CD4-positive, CD25-positive, alpha-beta regulatory T cell (primary cell): ENCODE results near the gene MAGI1. TPM values are rescaled to one million over a fixed set of nuclear protein-coding genes. Genes with fewer than 3 reads are reported as not detected.

ENCODE experiments used
- ATAC-seq, 2 donors: fragments of 150-1000 bp; cut with Tn5 transposase; one replicate each; pipeline ENCODE4 v1.10.0; 2021; ENCODE audit warnings: low read depth in 2 of 2, moderate number of reproducible peaks in 2 of 2, moderate library complexity in 1 of 2
- DNase-seq, 3 donors: peaks; one replicate each; pipeline versions ENCODE4 v3.0.0 to v3.0.0-alpha.2; 2012 to 2022; ENCODE audit warnings: mixed read lengths in 1 of 3
- H3K27ac ChIP-seq: one replicate; pipeline ENCODE4 v1.7.0; 2013; ENCODE audit warnings: mild to moderate bottlenecking, low read length; ENCODE audit not compliant: insufficient read depth, poor library complexity, severe bottlenecking
- H3K27me3 ChIP-seq: one replicate; pipeline ENCODE4 v1.7.0; 2013; ENCODE audit warnings: low read length; ENCODE audit not compliant: control insufficient read depth, insufficient read depth
- H3K36me3 ChIP-seq: one replicate; pipeline ENCODE4 v1.7.0; 2013; ENCODE audit warnings: mild to moderate bottlenecking, low read length, moderate library complexity; ENCODE audit not compliant: control insufficient read depth, insufficient read depth
- H3K4me1 ChIP-seq: 2 replicates; pipeline ENCODE4 v1.7.0; 2013; ENCODE audit warnings: mild to moderate bottlenecking, low read length; ENCODE audit not compliant: insufficient read depth, control insufficient read depth, poor library complexity, severe bottlenecking
- H3K4me3 ChIP-seq: one replicate; pipeline ENCODE4 v1.7.0; 2013; ENCODE audit warnings: low read depth, mild to moderate bottlenecking, low read length, moderate library complexity
- H3K9me3 ChIP-seq, 2 experiments: 1 replicate in 1 of 2; 2 replicates in 1 of 2; pipeline ENCODE4 v1.7.0; 2013; ENCODE audit warnings: low read length in 2 of 2, mild to moderate bottlenecking in 1 of 2, moderate library complexity in 1 of 2; ENCODE audit not compliant: control insufficient read depth in 2 of 2
- H3K27ac Mint-ChIP-seq, 3 donors: one replicate each; pipeline ENCODE4 v1.8.0; 2020 to 2022; ENCODE audit warnings: mild to moderate bottlenecking in 3 of 3, mixed read lengths in 3 of 3, moderate library complexity in 2 of 3
- H3K27me3 Mint-ChIP-seq: one replicate; pipeline ENCODE4 v1.8.0; 2022; ENCODE audit warnings: mild to moderate bottlenecking, mixed read lengths
- H3K36me3 Mint-ChIP-seq: one replicate; pipeline ENCODE4 v1.8.0; 2020; ENCODE audit warnings: mixed read lengths
- H3K4me1 Mint-ChIP-seq, 4 donors: one replicate each; pipeline ENCODE4 v1.8.0; 2020 to 2022; ENCODE audit warnings: mixed read lengths in 4 of 4, mild to moderate bottlenecking in 1 of 4
- H3K4me3 Mint-ChIP-seq, 4 donors: one replicate each; pipeline ENCODE4 v1.8.0; 2020 to 2022; ENCODE audit warnings: mild to moderate bottlenecking in 4 of 4, mixed read lengths in 4 of 4, moderate library complexity in 3 of 4
- H3K9me3 Mint-ChIP-seq, 7 donors: one replicate each; pipeline ENCODE4 v1.8.0; 2020 to 2022; ENCODE audit warnings: mixed read lengths in 7 of 7, mild to moderate bottlenecking in 3 of 7, moderate library complexity in 2 of 7
- polyA plus RNA-seq, 4 donors: library from polyadenylated mRNA; unstranded; fragments of 300-500 nt; fragmentation: Illumina TruSeq; gene quantifications; one replicate each; pipeline ENCODE4 v1.2.3, GENCODE V29; 2021
- total RNA-seq: library from RNA; stranded (reverse); gene quantifications from one replicate; pipeline ENCODE4 v1.2.3, GENCODE V29; 2022

Gene MAGI1
- total and polyA plus RNA-seq, 5 donors from 2014 or later: 0.10 to 0.44 (median 0.19) TPM; not detected in 1

- no peaks in the 10 kb centered on the region for H3K27me3 Mint-ChIP-seq
- Histone ChIP-seq H3K27ac (no peak overlapping the region), H3K4me1 (no peaks in the 10 kb centered on the region), H3K36me3 (no peaks in the 10 kb centered on the region), H3K27me3 (no peaks in the 10 kb centered on the region), H3K4me3 (no peak overlapping the region), H3K9me3 (no peaks in the 10 kb centered on the region)
- no peak overlapping the region for H3K4me3 Mint-ChIP-seq
- H3K9me3 Mint-ChIP-seq: peaks cover 0 to 5% (median 0%) of the 10 kb centered on the region in 7 donors
- H3K36me3 Mint-ChIP-seq: no peaks in the 10 kb centered on the region
- ATAC-seq (no peak), DNase-seq (no peak)
- H3K4me1 Mint-ChIP-seq: no peaks in the 10 kb centered on the region
- no peak overlapping the region for H3K27ac Mint-ChIP-seq
These were observed 376.6 kb downstream of the MAGI1 start for GRCh38 chr3:65662095-65662494.

GRCh38 chr3:65660000-65660598 is 378.6 kb downstream of the MAGI1 start:
- no peaks in the 10 kb centered on the region for H3K27me3 Mint-ChIP-seq
- no peak overlapping the region for H3K4me3 Mint-ChIP-seq
- H3K36me3 ChIP-seq: no peaks in the 10 kb centered on the region
- H3K9me3 Mint-ChIP-seq: peaks cover 0 to 6% (median 4%) of the 10 kb centered on the region in 7 donors
- H3K27me3 ChIP-seq: no peaks in the 10 kb centered on the region
- no peaks in the 10 kb centered on the region for H3K4me1 Mint-ChIP-seq
- H3K27ac Mint-ChIP-seq: no peak overlapping the region
- DNase-seq (no peak), ATAC-seq (no peak)
- H3K4me3 ChIP-seq: no peak overlapping the region
- H3K4me1 ChIP-seq: no peaks in the 10 kb centered on the region
- H3K9me3 ChIP-seq: no peaks in the 10 kb centered on the region
- no peak overlapping the region for H3K27ac ChIP-seq
- H3K36me3 Mint-ChIP-seq: no peaks in the 10 kb centered on the region

- no peak overlapping the region for H3K4me3 ChIP-seq
- no peak overlapping the region for H3K27ac ChIP-seq
- Mint-ChIP-seq H3K27me3 (no peaks in the 10 kb centered on the region), H3K4me1 (no peaks in the 10 kb centered on the region), H3K27ac (no peak overlapping the region), H3K4me3 (no peak overlapping the region), H3K9me3 (peaks cover 0 to 6% (median 4%) of the 10 kb centered on the region in 7 donors), H3K36me3 (no peaks in the 10 kb centered on the region)
- no peaks in the 10 kb centered on the region for H3K4me1 ChIP-seq
- no peaks in the 10 kb centered on the region for H3K9me3 ChIP-seq
- H3K27me3 ChIP-seq: no peaks in the 10 kb centered on the region
- DNase-seq (no peak), ATAC-seq (no peak)
- H3K36me3 ChIP-seq: no peaks in the 10 kb centered on the region
These were observed 379.3 kb downstream of the MAGI1 start for GRCh38 chr3:65659396-65659795.

GRCh38 chr3:65658401-65658800 is 380.3 kb downstream of the MAGI1 start:
- Mint-ChIP-seq H3K9me3 (peaks cover 0 to 8% (median 4%) of the 10 kb centered on the region in 7 donors), H3K27ac (no peak overlapping the region), H3K27me3 (no peaks in the 10 kb centered on the region), H3K4me1 (no peaks in the 10 kb centered on the region), H3K4me3 (no peak overlapping the region), H3K36me3 (no peaks in the 10 kb centered on the region)
- DNase-seq (no peak), ATAC-seq (no peak)
- Histone ChIP-seq H3K27ac (no peak overlapping the region), H3K27me3 (no peaks in the 10 kb centered on the region), H3K9me3 (no peaks in the 10 kb centered on the region), H3K4me3 (no peak overlapping the region), H3K36me3 (no peaks in the 10 kb centered on the region), H3K4me1 (no peaks in the 10 kb centered on the region)

- H3K27ac ChIP-seq: no peak overlapping the region
- no peaks in the 10 kb centered on the region for H3K4me1 ChIP-seq
- H3K27me3 ChIP-seq: no peaks in the 10 kb centered on the region
- no peaks in the 10 kb centered on the region for H3K36me3 ChIP-seq
- Mint-ChIP-seq H3K4me3 (no peak overlapping the region), H3K9me3 (peaks cover 0 to 18% (median 6%) of the 10 kb centered on the region in 7 donors), H3K36me3 (no peaks in the 10 kb centered on the region), H3K4me1 (no peaks in the 10 kb centered on the region), H3K27ac (no peak overlapping the region), H3K27me3 (no peaks in the 10 kb centered on the region)
- no peak overlapping the region for H3K4me3 ChIP-seq
- ATAC-seq: no peak
- no peak for DNase-seq
- H3K9me3 ChIP-seq: no peaks in the 10 kb centered on the region
These were observed 383.7 kb downstream of the MAGI1 start for GRCh38 chr3:65655061-65655460.

- Histone ChIP-seq H3K36me3 (no peaks in the 10 kb centered on the region), H3K4me3 (no peak overlapping the region), H3K9me3 (no peaks in the 10 kb centered on the region), H3K27ac (no peak overlapping the region), H3K27me3 (no peaks in the 10 kb centered on the region), H3K4me1 (no peaks in the 10 kb centered on the region)
- no peaks in the 10 kb centered on the region for H3K4me1 Mint-ChIP-seq
- H3K36me3 Mint-ChIP-seq: no peaks in the 10 kb centered on the region
- H3K27me3 Mint-ChIP-seq: no peaks in the 10 kb centered on the region
- ATAC-seq: no peak
- no peak for DNase-seq
- no peak overlapping the region for H3K27ac Mint-ChIP-seq
- no peak overlapping the region for H3K4me3 Mint-ChIP-seq
- peaks cover 0 to 19% (median 6%) of the 10 kb centered on the region in 7 donors for H3K9me3 Mint-ChIP-seq
These were observed 385.0 kb downstream of the MAGI1 start for GRCh38 chr3:65653731-65654130.

GRCh38 chr3:65650247-65650646 is 388.5 kb downstream of the MAGI1 start:
- H3K4me3 Mint-ChIP-seq: no peak overlapping the region

GRCh38 chr3:65647369-65647768 is 391.3 kb downstream of the MAGI1 start:
- H3K4me3 ChIP-seq: no peak overlapping the region
- no peak for ATAC-seq
- DNase-seq: no peak
- H3K9me3 ChIP-seq: peaks cover 2 to 5% of the 10 kb centered on the region in 2 experiments
- H3K36me3 Mint-ChIP-seq: no peaks in the 10 kb centered on the region
- H3K27ac ChIP-seq: no peak overlapping the region
- no peaks in the 10 kb centered on the region for H3K36me3 ChIP-seq
- peaks cover 0 to 37% (median 11%) of the 10 kb centered on the region in 7 donors for H3K9me3 Mint-ChIP-seq
- no peaks in the 10 kb centered on the region for H3K4me1 ChIP-seq
- H3K27me3 ChIP-seq: no peaks in the 10 kb centered on the region
- no peak overlapping the region for H3K27ac Mint-ChIP-seq
- no peak overlapping the region for H3K4me3 Mint-ChIP-seq
- H3K27me3 Mint-ChIP-seq: no peaks in the 10 kb centered on the region
- no peaks in the 10 kb centered on the region for H3K4me1 Mint-ChIP-seq

More at GRCh38 chr3:65650247-65650646, 388.5 kb downstream of the MAGI1 start:
- no peaks in the 10 kb centered on the region for H3K27me3 Mint-ChIP-seq
- Histone ChIP-seq H3K36me3 (no peaks in the 10 kb centered on the region), H3K27ac (no peak overlapping the region), H3K27me3 (no peaks in the 10 kb centered on the region), H3K9me3 (peaks cover 2 to 5% of the 10 kb centered on the region in 2 experiments), H3K4me3 (no peak overlapping the region), H3K4me1 (no peaks in the 10 kb centered on the region)
- DNase-seq (no peak), ATAC-seq (no peak)
- no peak overlapping the region for H3K27ac Mint-ChIP-seq
- no peaks in the 10 kb centered on the region for H3K36me3 Mint-ChIP-seq
- H3K9me3 Mint-ChIP-seq: peaks cover 2 to 37% (median 6%) of the 10 kb centered on the region in 7 donors
- no peaks in the 10 kb centered on the region for H3K4me1 Mint-ChIP-seq
